Vagina (tissue), 2 donors: ENCODE data around the gene SCMH1.

Experiments
- CTCF ChIP-seq, 3 experiments: fragments of 450-650 bp in 2 of 3; fragments of 200-600 bp in 1 of 3; sonication (generic) in 1 of 3; IDR thresholded peaks; one replicate each; pipeline ENCODE4 v1.5.1; 2017 to 2019; ENCODE audit warnings: antibody characterized with exemption in 3 of 3, mild to moderate bottlenecking in 2 of 3, moderate library complexity in 2 of 3
- POLR2A ChIP-seq, 2 donors: fragments of 450-650 bp; IDR thresholded peaks; one replicate each; pipeline ENCODE4 v1.6.1; 2017; ENCODE audit warnings: antibody characterized with exemption in 2 of 2, mild to moderate bottlenecking in 2 of 2, moderate library complexity in 2 of 2
- POLR2AphosphoS5 ChIP-seq, 2 donors: sonication (generic); formaldehyde crosslinking; IDR thresholded peaks; one replicate each; pipeline ENCODE4 v1.9.0; 2017; ENCODE audit warnings: antibody characterized with exemption in 2 of 2, mild to moderate bottlenecking in 2 of 2, low read depth in 1 of 2; ENCODE audit not compliant: insufficient read depth in 1 of 2

- TF ChIP-seq CTCF (IDR thresholded peaks at IDR 0.05) (no peak), POLR2A (IDR thresholded peaks at IDR 0.05) (peak in 1 of 2 donors; percentile 4), POLR2AphosphoS5 (IDR thresholded peaks at IDR 0.05; ENCODE audit: insufficient read depth in 1 of 2, low read depth in 1 of 2) (no peak)
Measured at GRCh38 chr1:41241749-41242341, at the start of gene SCMH1.
